OCI-LY7 (cell line): ENCODE measurements around the gene CFAP100. TPM values are rescaled to one million over a fixed set of nuclear protein-coding genes. Genes with fewer than 3 reads are reported as not detected.

Source experiments
- BruUV-seq: library from RNA; stranded (reverse); fragments of 400-500 nt; replicated peaks from 2 replicates; lab custom pipeline; 2021; lab: Mats Ljungman, UMichigan
- CTCF ChIA-PET: fragments of 300-600 bp; sonication (Branson Sonifier 250); formaldehyde crosslinking; loops from one replicate; lab custom pipeline; 2022; ENCODE audit warnings: antibody characterized with exemption; ENCODE audit not compliant: unreplicated experiment; lab: Charles Lee
- POLR2A ChIA-PET: fragments of 300-600 bp; sonication (Branson Sonifier 250); formaldehyde crosslinking; loops from one replicate; lab custom pipeline; 2022; ENCODE audit warnings: antibody characterized with exemption; lab: Charles Lee
- DNase-seq: peaks from one replicate; pipeline ENCODE4 v3.0.0-alpha.2; 2015; ENCODE audit warnings: low spot score
- H2AFZ ChIP-seq: fragments of 200-600 bp; sonication (generic), shearing (Covaris generic); 2 replicates; pipeline ENCODE4 v1.6.1; 2014; ENCODE audit warnings: mild to moderate bottlenecking, antibody characterized with exemption, low read length, moderate library complexity
- H3K27ac ChIP-seq: fragments of 200-600 bp; sonication (generic); 2 replicates; pipeline ENCODE4 v1.5.1; 2014; ENCODE audit warnings: mixed run types, low read depth, mild to moderate bottlenecking, moderate library complexity, low read length, inconsistent platforms; ENCODE audit not compliant: poor library complexity, severe bottlenecking
- H3K36me3 ChIP-seq: fragments of 200-600 bp; sonication (generic); 2 replicates; pipeline ENCODE4 v1.6.1; 2014; ENCODE audit warnings: mild to moderate bottlenecking, antibody characterized with exemption, low read length, moderate library complexity, mixed read lengths; ENCODE audit not compliant: insufficient read depth
- H3K4me1 ChIP-seq: fragments of 200-600 bp; sonication (generic); 2 replicates; pipeline ENCODE4 v1.5.1; 2014; ENCODE audit warnings: mild to moderate bottlenecking, low read length; ENCODE audit not compliant: insufficient read depth, poor library complexity, severe bottlenecking
- H3K4me2 ChIP-seq: fragments of 200-600 bp; sonication (generic); 2 replicates; pipeline ENCODE4 v1.6.1; 2014; ENCODE audit warnings: mild to moderate bottlenecking, low read length
- H3K4me3 ChIP-seq: fragments of 200-600 bp; sonication (generic); 2 replicates; pipeline ENCODE4 v1.5.1; 2014; ENCODE audit warnings: mild to moderate bottlenecking, low read depth, low read length; ENCODE audit not compliant: poor library complexity, severe bottlenecking
- H3K79me2 ChIP-seq: fragments of 200-600 bp; sonication (generic); 2 replicates; pipeline ENCODE4 v1.6.1; 2016; ENCODE audit warnings: low read depth, mild to moderate bottlenecking, low read length, moderate library complexity, mixed read lengths; ENCODE audit not compliant: insufficient read depth
- H3K9me2 ChIP-seq: fragments of 200-600 bp; sonication (generic); 2 replicates; pipeline ENCODE4 v1.6.1; 2016; ENCODE audit warnings: mild to moderate bottlenecking, low read length, mixed read lengths; ENCODE audit not compliant: insufficient read depth
- H3K9me3 ChIP-seq: fragments of 200-600 bp; sonication (generic); 2 replicates; pipeline ENCODE4 v1.6.1; 2014; ENCODE audit warnings: mild to moderate bottlenecking, mixed run types, low read length, mixed read lengths
- H4K20me1 ChIP-seq: fragments of 200-600 bp; sonication (generic); 2 replicates; pipeline ENCODE4 v1.6.1; 2014; ENCODE audit warnings: mild to moderate bottlenecking, antibody characterized with exemption, low read length, moderate library complexity, mixed read lengths; ENCODE audit not compliant: insufficient read depth
- EZH2phosphoT487 ChIP-seq: fragments of 200-600 bp; sonication (generic); IDR thresholded peaks from 2 replicates; pipeline ENCODE4 v1.6.1; 2018; ENCODE audit warnings: low read depth, borderline replicate concordance, mild to moderate bottlenecking, mixed run types, antibody characterized with exemption, low read length, moderate library complexity, mixed read lengths
- intact Hi-C: fragments of 100-400 bp; cut with micrococcal nuclease; formaldehyde crosslinking; loops from one replicate; pipeline ENCODE4 v1.10.0; 2022; ENCODE audit not compliant: unreplicated experiment
- total RNA-seq, 2 experiments: library from RNA; depleted of rRNA in 1 of 2; stranded (reverse); fragments of >200 nt in 1 of 2; shearing (Covaris generic) in 1 of 2; gene quantifications; 2 replicates each; pipeline ENCODE4 v1.2.3, GENCODE V29; 2014 to 2022
- TF ChIP-seq, protein P1 (sequence below): fragments of 200-600 bp; sonication (generic); conservative IDR thresholded peaks from 2 replicates; pipeline ENCODE4 v1.5.1; 2014; ENCODE audit warnings: mild to moderate bottlenecking, antibody characterized with exemption, low read length, moderate library complexity, mixed read lengths

CFAP100 gene
- total RNA-seq, 2 experiments from 2014 or later = not detected

DNA sequence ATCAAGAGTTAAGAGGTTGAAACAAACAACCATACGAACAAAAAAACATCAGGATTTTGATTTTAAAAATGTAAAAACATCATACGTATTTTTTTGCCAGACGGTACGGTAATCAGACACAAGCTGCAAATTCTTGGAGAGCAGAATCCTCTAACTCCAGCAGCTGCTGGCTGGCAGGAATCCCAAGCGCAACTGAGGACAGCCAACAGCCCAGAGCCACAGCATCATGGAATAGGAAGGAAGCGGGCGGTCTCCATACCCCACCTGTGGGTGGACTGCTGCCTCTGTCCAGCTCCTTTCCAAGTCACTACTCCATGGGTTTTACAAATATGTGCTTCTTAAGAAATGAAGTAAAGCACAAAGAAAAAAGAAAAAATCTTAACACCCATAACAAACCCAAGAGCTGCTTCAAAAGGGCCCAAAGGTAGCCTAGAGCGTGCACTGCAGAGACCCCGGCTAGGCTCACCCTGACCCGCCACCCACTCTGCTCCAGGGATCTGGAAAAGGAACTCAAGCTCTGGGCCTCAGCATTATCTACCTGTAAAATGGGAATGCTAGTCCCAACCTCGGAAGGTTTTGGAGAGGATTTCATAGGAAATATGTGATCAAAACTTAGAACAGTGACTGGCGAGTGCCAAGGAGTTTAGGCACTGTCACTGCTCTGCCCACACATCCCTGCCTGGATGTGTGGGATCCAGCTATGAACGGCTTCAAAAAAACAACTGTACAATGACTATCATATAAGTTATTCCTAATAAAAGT, 47.6 kb downstream of the CFAP100 start:
- Histone ChIP-seq H3K9me2 (no peaks in the 10 kb centered on the region), H3K27ac (no peak overlapping the region), H3K4me3 (no peak overlapping the region), H2AFZ (no peak overlapping the region), H3K4me1 (no peaks in the 10 kb centered on the region), H3K4me2 (no peak overlapping the region), H3K36me3 (peaks cover 13% of the 10 kb centered on the region; the same call in 1 of the 2 replicates), H4K20me1 (no peaks in the 10 kb centered on the region; the same call in 1 of the 2 replicates), H3K9me3 (no peaks in the 10 kb centered on the region), H3K79me2 (no peaks in the 10 kb centered on the region)
- intact Hi-C loops = no loop called here
- ChIA-PET CTCF (no interaction called here), POLR2A (no interaction called here)
- DNase-seq = no peak
- no peak for TF ChIP-seq EZH2phosphoT487
- TF ChIP-seq, protein P1, sequence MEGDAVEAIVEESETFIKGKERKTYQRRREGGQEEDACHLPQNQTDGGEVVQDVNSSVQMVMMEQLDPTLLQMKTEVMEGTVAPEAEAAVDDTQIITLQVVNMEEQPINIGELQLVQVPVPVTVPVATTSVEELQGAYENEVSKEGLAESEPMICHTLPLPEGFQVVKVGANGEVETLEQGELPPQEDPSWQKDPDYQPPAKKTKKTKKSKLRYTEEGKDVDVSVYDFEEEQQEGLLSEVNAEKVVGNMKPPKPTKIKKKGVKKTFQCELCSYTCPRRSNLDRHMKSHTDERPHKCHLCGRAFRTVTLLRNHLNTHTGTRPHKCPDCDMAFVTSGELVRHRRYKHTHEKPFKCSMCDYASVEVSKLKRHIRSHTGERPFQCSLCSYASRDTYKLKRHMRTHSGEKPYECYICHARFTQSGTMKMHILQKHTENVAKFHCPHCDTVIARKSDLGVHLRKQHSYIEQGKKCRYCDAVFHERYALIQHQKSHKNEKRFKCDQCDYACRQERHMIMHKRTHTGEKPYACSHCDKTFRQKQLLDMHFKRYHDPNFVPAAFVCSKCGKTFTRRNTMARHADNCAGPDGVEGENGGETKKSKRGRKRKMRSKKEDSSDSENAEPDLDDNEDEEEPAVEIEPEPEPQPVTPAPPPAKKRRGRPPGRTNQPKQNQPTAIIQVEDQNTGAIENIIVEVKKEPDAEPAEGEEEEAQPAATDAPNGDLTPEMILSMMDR = no peak
- BruUV-seq = no TSS peak

DNA sequence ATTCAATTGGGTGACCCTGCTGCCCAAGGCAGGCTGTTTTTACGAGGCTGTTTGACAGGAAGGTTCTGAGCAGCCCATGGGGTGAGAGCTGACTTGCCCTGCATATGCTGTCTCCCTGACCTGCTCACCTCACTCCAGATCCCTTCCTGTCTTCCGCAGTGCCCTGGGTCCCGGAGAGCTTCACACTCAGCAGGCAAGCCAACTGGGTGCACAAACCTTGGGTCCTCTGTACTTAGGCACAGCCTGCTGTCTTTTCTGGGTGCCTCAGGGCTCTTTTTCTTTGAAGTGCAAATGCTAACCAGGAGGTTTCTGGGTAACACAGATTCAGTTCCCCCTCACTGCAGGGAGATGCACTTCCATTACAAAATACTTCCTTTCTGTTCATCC, 48.1 kb downstream of the CFAP100 start:
- no peaks in the 10 kb centered on the region for H3K9me3 ChIP-seq
- BruUV-seq = no TSS peak
- CTCF ChIA-PET = no interaction called here
- H3K36me3 ChIP-seq = peaks cover 13% of the 10 kb centered on the region; the same call in 1 of the 2 replicates
- DNase-seq = no peak
- H3K4me3 ChIP-seq = no peak overlapping the region
- no peak overlapping the region for H3K27ac ChIP-seq
- no peaks in the 10 kb centered on the region for H3K9me2 ChIP-seq
- no peaks in the 10 kb centered on the region; the same call in 1 of the 2 replicates for H4K20me1 ChIP-seq
- POLR2A ChIA-PET = no interaction called here
- TF ChIP-seq, protein P1 = no peak
- no peak for TF ChIP-seq EZH2phosphoT487
- H3K79me2 ChIP-seq = no peaks in the 10 kb centered on the region
- intact Hi-C loops = no loop called here
- H2AFZ ChIP-seq = no peak overlapping the region
- no peaks in the 10 kb centered on the region for H3K4me1 ChIP-seq
- no peak overlapping the region for H3K4me2 ChIP-seq

DNA sequence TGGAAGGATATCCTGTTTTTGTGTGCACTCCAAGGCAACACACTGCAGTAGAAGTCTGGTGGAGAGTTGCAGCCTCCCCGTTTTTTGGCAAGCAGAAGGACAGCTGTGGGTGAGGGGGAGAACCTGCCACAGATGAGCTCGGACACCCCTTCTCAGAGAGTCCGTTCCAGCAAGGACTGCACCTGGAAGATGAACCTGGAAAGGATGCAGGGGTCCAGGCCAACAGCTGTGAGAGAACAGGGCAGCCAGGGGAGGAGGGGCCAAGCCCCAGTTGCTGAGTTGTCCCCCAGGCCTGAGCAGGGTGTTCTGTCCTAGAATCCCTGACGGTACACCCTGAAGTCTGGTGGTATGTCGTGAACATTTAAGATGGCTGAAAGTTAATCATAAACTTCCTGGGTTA, 50.8 kb downstream of the CFAP100 start:
- POLR2A ChIA-PET = no interaction called here
- no peaks in the 10 kb centered on the region for H3K4me1 ChIP-seq
- BruUV-seq = no TSS peak
- H3K79me2 ChIP-seq = no peaks in the 10 kb centered on the region
- H2AFZ ChIP-seq = no peak overlapping the region
- intact Hi-C loops = no loop called here
- H3K9me3 ChIP-seq = no peaks in the 10 kb centered on the region
- H3K36me3 ChIP-seq = 0 out of 2 replicates have a peak, but pooled peaks cover under 1% of the 10 kb centered on the region
- CTCF ChIA-PET = no interaction called here
- no peaks in the 10 kb centered on the region for H3K9me2 ChIP-seq
- no peak for DNase-seq
- H3K27ac ChIP-seq = no peak overlapping the region
- H3K4me3 ChIP-seq = no peak overlapping the region
- H4K20me1 ChIP-seq = no peaks in the 10 kb centered on the region; the same call in 1 of the 2 replicates
- H3K4me2 ChIP-seq = no peak overlapping the region
- no peak for TF ChIP-seq EZH2phosphoT487
- TF ChIP-seq, protein P1 = no peak
